HCT116 (cell line): ENCODE data around the gene FARSA.

ENCODE experiments used
- CBX3 ChIP-seq: IDR thresholded peaks from 2 replicates; pipeline ENCODE4 v1.6.1; 2012; ENCODE audit warnings: low read depth
- CTCF ChIP-seq, 3 experiments: fragments of 200-600 bp in 1 of 3; sonication (generic) in 1 of 3; IDR thresholded peaks in 2 of 3; conservative IDR thresholded peaks in 1 of 3; 2 replicates each; pipeline ENCODE4 v1.5.1; 2012 to 2017; ENCODE audit warnings: low read depth in 2 of 3, low read length in 2 of 3, antibody characterized with exemption in 1 of 3, borderline replicate concordance in 1 of 3, control low read depth in 1 of 3, mild to moderate bottlenecking in 1 of 3, mixed read lengths in 1 of 3, mixed run types in 1 of 3, moderate library complexity in 1 of 3; ENCODE audit not compliant: insufficient read depth in 1 of 3
- EZH2 ChIP-seq: fragments of 200-600 bp; sonication (generic); IDR thresholded peaks from 2 replicates; pipeline ENCODE4 v1.6.1; 2017; ENCODE audit warnings: antibody characterized with exemption, mixed run types
- POLR2AphosphoS5 ChIP-seq: IDR thresholded peaks from 2 replicates; pipeline ENCODE4 v1.6.1; 2011; ENCODE audit warnings: mild to moderate bottlenecking, low read depth, low read length, moderate library complexity
- RAD21 ChIP-seq: IDR thresholded peaks from 2 replicates; pipeline ENCODE4 v1.6.1; 2012; ENCODE audit warnings: low read depth, mild to moderate bottlenecking
- SIN3A ChIP-seq: IDR thresholded peaks from 2 replicates; pipeline ENCODE4 v1.6.1; 2012; ENCODE audit warnings: low read depth
- SP1 ChIP-seq: IDR thresholded peaks from 2 replicates; pipeline ENCODE4 v1.6.1; 2012; ENCODE audit warnings: low read depth
- YY1 ChIP-seq: IDR thresholded peaks from 2 replicates; pipeline ENCODE4 v1.6.1; 2011; ENCODE audit warnings: low read length, low read depth, moderate library complexity, mild to moderate bottlenecking; ENCODE audit not compliant: insufficient replicate concordance; ENCODE audit errors: extremely low read depth
- ZNF274 ChIP-seq: fragments of 200-500 bp; sonication (Bioruptor generic); IDR thresholded peaks from 2 replicates; pipeline ENCODE4 v1.6.1; 2014; ENCODE audit warnings: mild to moderate bottlenecking, low read depth, low read length, inconsistent platforms

DNA sequence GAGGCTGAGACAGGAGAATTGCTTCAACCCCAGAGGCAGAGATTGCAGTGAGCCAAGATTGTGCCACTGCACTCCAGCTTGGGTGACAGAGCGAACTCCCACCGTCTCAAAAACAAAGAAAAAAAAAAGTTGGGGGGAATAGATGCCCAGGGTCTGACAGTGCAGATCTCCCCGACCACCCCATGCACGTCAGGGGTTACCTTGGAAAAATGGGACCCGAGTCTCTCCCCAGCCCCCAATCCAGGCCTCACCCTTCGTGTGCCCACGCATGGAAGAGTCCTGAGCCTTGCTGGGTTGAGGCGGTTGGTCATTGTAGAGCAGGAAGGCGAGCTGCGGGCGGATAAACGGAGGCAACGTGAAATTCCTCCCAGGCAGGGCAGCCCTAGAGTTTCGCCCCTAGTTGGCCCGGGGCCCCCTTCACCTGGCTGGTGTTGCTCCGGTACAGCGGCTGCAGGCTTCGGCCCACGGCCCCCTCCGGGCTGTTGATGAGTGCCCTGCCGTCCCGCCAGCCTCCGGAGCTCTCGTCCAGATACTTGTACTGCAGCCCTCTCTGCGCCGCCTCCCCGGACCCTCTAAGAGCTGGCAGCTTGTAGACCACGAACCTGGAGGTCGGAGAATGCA is 52.9 kb downstream of the FARSA start:
- TF ChIP-seq CBX3 (no peak), EZH2 (no peak), CTCF (IDR thresholded peaks at IDR 0.05 in 2 of 3, conservative IDR thresholded peaks at IDR 0.05 in 1 of 3; ENCODE audit: borderline replicate concordance in 1 of 3, insufficient read depth in 1 of 3, low read depth in 2 of 3, low read length in 2 of 3) (no peak), RAD21 (no peak), SIN3A (no peak), POLR2AphosphoS5 (no peak), ZNF274 (no peak), SP1 (no peak), YY1 (no peak)
